Activated CD8-positive, alpha-beta memory T cell treated with anti-CD3 and anti-CD28 coated beads, Interleukin-2, amount 50 U/mL, for 48 hours (primary cell): ENCODE results near the gene MEP1A.
"Not testable (repeated sequence)": the region's sequence is repeated elsewhere in the genome, so short reads cannot be mapped to it uniquely, and the experiment has no call there.

Experiments
- DNase-seq: peaks from one replicate; pipeline ENCODE4 v3.0.0-alpha.2; 2020

The MEP1A gene, protein sequence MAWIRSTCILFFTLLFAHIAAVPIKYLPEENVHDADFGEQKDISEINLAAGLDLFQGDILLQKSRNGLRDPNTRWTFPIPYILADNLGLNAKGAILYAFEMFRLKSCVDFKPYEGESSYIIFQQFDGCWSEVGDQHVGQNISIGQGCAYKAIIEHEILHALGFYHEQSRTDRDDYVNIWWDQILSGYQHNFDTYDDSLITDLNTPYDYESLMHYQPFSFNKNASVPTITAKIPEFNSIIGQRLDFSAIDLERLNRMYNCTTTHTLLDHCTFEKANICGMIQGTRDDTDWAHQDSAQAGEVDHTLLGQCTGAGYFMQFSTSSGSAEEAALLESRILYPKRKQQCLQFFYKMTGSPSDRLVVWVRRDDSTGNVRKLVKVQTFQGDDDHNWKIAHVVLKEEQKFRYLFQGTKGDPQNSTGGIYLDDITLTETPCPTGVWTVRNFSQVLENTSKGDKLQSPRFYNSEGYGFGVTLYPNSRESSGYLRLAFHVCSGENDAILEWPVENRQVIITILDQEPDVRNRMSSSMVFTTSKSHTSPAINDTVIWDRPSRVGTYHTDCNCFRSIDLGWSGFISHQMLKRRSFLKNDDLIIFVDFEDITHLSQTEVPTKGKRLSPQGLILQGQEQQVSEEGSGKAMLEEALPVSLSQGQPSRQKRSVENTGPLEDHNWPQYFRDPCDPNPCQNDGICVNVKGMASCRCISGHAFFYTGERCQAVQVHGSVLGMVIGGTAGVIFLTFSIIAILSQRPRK

DNA sequence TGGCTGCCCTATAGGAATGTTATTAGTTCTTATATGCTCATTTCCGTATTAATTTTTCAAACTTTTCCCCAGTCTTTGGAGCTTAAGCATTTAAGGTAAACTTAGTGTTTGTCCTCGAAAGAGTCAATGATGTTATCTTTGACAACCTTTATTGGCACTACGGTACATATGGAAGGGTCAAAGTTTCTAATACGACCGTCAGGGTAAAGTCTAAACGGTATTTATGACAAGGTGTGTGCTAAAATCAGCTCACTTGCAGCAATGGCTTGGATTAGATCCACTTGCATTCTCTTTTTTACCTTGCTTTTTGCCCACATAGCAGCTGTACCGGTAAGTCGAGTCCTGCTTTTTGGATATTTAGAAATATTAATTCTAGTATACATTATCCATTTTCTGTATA lies at the start of gene MEP1A:
Gene MEP1A, plus strand, starts transcription at position 252 of the 400 bp plus-strand sequence. Its CDS starts 10 bp downstream, at position 262.
- no peak for DNase-seq

DNA sequence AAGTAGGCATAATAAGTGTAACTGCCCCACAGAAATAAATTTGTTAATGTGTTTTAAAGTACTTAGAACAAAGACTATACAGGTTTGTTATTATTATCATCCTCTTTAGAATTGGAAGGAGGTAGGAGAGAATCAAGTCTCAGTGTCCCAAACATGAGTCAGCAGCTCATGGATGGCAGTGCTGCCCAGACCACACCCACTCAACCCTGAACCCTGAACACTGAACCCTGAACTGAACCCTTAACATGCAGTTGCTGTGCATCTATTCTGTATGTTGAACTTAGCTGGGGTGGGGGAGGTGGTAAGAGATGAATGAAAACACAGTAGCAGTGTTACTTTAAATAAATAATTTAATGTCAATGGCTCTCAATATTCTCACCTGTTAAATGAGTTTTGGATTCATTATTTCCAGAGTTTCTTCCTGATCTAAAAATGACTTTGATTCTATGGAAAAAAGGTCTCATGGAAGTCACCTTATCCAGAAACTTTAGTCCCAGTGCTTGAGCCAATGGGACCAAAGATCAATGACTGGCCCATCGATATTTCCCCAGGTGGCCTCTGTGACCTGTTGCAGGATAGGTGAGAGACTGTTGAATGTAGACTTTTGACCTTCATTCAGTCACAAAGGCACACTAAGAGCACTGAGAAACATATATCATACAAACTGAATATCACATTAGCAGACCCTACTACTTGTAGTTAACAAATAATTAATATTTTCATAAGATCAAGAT lies 49.6 kb upstream of the MEP1A start:
- DNase-seq = no peak

DNA sequence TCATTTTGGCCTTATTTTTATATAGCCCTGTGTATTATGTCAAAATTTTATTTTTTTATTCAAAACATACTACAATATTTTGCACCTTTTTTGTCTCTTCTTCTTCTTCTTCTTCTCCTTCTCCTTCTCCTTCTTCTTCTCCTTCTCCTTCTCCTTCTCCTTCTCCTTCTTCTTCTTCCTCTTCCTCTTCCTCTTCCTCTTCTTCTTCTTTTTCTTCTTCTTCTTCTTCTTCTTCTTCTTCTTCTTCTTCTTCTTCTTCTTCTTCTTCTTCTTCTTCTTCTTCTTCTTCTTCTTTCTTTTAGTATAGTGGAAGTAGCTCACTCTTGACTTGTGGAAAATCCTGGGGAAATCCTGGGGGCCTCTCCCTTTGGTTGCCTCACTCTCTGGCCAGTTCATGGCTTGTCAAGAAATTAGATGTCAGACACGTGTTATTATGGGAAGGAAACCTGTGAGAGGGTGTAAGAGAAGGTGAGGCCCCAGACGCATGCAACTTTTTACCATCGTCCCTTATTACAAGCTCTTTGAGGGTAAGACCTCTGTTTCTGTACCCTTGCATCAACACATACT lies 48.9 kb upstream of the MEP1A start:
- DNase-seq = not testable (repeated sequence)

- DNase-seq = no peak
Observed at GRCh38 chr6:46745973-46746372, 47.2 kb upstream of the MEP1A start.

GRCh38 chr6:46746696-46747095 lies 46.5 kb upstream of the MEP1A start, which contains the start of gene ANKRD66:
Gene ANKRD66, plus strand, starts transcription at chr6:46746933. Its CDS starts 5,016 bp downstream, at chr6:46751949.
- DNase-seq = no peak

- DNase-seq = no peak
Observed at GRCh38 chr6:46748940-46749503, 44.2 kb upstream of the MEP1A start.

DNA sequence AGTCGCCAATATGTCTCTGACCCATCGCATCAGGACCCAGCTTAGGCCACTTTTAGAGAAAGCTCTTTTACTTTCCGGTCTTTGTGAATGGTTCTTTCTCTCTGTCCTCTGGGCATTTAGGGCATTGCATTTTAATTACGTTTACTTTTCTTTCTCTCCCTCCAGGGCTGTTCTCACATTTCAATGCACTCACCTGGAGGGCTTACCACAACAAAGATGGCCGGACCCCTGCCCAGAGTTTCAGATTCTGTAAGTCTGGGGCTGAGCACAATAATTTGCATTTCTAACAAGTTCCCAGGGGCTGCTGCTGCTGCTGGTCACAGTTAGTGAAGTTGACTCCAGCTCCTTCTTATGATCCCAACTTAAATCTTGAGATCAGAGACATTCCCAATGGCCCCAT lies 43.5 kb upstream of the MEP1A start:
- no peak for DNase-seq

DNA sequence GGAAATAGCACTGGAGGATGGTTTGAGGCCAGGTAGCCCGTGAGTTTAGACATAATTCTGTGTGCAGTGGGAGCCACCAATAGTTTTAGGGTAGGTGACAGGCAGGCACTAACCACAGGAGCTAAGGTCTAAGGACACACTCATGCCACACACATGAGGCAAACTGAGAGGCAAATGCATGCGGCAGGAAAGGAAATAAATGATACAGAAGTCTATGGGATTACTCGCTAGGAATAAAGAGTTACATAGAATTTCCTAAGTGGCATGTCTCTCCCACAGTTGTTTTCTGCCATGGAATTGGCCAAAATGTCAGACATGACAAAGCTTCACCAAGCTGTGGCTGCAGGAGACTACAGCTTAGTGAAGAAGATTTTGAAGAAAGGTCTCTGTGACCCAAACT lies 41.5 kb upstream of the MEP1A start:
- DNase-seq = no peak

DNA sequence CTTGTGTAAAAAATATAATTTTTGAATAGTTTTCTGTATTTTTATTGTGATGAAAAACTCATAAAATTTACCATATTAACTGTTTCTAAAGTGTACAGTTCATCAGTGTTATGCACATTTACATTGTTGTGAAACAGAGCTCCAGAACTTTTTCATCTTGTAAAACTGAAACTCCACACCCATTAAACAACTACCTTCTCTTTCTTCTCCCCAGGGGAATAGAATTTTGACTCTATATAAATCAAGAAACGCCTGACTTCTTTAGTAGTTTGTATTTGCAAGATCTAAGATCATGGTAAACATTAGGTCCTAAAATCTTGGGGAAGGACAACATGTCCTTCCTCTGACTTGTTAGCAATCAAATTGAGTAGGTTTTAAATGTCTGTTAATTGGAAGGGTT lies 37.3 kb upstream of the MEP1A start:
- no peak for DNase-seq

- DNase-seq = no peak
Observed at GRCh38 chr6:46756469-46757213, 36.5 kb upstream of the MEP1A start.

GRCh38 chr6:46757214-46757596 lies 36.0 kb upstream of the MEP1A start:
- DNase-seq = no peak

DNA sequence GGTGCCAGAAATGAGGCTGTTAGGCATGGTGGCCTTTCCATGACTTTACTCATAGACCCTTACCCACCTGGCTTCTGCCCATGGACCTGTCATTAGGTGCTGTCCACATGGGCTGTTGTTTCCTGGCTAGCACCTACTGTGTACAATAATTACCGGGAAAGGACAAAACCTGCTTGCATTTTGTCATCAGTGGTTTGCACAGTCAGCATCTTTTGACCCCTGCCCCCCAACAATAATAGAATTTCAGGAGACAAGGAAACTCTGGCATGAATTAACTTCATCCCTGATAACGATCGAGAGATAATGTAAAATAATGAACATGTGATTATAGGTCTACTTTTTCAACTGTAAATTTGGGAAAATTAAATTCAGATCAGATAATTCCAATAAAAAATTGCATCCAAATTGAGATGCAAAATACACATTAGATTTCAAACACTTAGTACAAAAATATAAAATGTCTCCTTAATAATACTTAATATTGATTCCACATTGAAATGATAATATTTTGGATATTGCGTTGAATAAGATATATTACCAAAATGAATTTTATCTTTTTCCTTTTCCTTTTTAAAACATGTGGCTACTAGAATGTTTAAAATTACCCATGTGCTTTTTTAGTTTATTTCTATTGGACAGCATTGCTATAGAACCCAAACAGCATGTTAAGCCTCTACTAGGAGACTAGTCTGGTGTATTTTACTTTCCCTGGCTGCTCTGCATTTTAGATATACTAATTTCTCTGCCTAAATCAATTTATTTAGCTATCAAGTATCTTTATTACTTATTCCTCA lies 34.0 kb upstream of the MEP1A start:
- DNase-seq = no peak

- no peak for DNase-seq
Observed at GRCh38 chr6:46760925-46761324, 32.3 kb upstream of the MEP1A start.

GRCh38 chr6:46763466-46763865 lies 29.7 kb upstream of the MEP1A start:
- DNase-seq = no peak

- not testable (repeated sequence) for DNase-seq
Observed at GRCh38 chr6:46764280-46764679, 28.9 kb upstream of the MEP1A start.

GRCh38 chr6:46764961-46765360 lies 28.2 kb upstream of the MEP1A start:
- no peak for DNase-seq

DNA sequence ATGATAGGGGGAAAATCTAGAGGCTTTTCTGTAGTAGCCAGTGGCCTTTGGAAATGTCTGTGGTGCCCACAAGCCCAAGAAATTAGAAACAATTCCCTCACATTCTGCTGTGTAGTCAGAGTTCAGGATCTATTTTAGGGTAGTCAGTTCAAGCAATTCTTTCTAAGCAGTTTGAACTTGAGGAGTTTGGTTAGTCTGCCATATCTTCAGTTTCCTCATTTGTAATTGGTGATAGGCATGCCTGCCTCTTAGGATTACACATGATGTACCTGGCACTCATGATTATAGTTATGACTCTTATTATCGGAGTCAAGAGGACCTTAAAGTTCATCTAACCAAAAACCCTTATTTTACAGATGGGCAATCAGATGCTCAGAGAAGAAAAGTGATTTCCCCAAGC lies 21.2 kb upstream of the MEP1A start:
- DNase-seq = no peak

GRCh38 chr6:46772762-46773161 lies 20.4 kb upstream of the MEP1A start:
- DNase-seq = no peak

GRCh38 chr6:46773201-46773855 lies 19.9 kb upstream of the MEP1A start:
- DNase-seq = no peak

- DNase-seq = not testable (repeated sequence)
Observed at GRCh38 chr6:46774736-46775135, 18.5 kb upstream of the MEP1A start.
